NCI-H510A (cell line): ENCODE results near the gene KNOP1.
"Not testable (repeated sequence)": the region's sequence is repeated elsewhere in the genome, so short reads cannot be mapped to it uniquely, and the experiment has no call there.

Experiments
- DNase-seq: peaks from one replicate; lab custom pipeline; 2025; lab: John Stamatoyannopoulos, UW

KNOP1 gene

GRCh38 chr16:19683453-19684236, 34.4 kb downstream of the KNOP1 start:
- DNase-seq: no peak

GRCh38 chr16:19681637-19682036, 36.4 kb downstream of the KNOP1 start:
- DNase-seq: no peak

GRCh38 chr16:19680881-19681340, 37.1 kb downstream of the KNOP1 start:
- no peak for DNase-seq

- DNase-seq: not testable (repeated sequence)
Observed at GRCh38 chr16:19679281-19679680, 38.7 kb downstream of the KNOP1 start.

DNA sequence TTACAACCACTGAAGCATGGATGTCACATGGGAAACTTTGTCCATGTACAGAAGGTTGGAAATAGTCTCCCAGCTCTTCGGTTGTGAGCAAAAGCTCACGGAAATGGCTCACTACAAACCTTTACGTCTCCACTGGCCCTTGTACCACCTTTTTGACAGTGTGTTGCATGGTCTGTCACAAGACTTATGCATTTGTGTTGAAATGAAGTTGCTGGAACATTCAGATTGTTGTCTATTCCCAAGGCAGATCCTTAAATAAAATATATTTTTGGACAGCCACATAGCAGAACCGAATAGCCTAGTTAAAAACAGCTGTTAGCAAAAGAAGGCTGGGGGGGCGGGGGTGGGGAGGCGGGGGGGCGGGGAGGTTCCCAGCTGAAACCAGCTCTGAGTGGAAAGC, 39.2 kb downstream of the KNOP1 start:
- DNase-seq: no peak

DNA sequence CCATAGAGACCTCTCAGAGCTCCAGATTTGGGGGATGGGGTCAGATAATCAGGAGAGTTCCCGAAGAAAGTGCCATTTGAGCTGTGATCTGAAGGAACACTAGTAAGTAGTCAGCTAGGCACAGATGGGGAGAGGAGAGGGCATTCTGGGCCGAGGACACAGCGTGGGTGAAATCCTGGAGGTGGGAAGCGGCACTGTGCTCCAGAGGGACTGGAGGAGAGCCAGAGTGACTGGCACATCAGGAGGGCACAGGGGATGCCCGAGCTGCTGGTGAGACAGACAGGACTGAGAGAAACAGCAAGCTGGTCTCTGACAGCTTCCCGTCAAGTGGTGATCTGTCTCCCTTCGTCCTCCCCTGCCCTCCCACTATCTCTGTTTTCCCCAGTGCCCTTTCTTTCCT, 40.6 kb downstream of the KNOP1 start:
- no peak for DNase-seq

GRCh38 chr16:19674485-19674884, 43.5 kb downstream of the KNOP1 start:
- no peak for DNase-seq

- no peak for DNase-seq
Observed at GRCh38 chr16:19672378-19672777, 45.6 kb downstream of the KNOP1 start.

GRCh38 chr16:19666477-19666876, 51.5 kb downstream of the KNOP1 start:
- no peak for DNase-seq

- DNase-seq: not testable (repeated sequence)
Observed at GRCh38 chr16:19665313-19665712, 52.7 kb downstream of the KNOP1 start.

- DNase-seq: no peak
Observed at GRCh38 chr16:19664166-19664565, 53.9 kb downstream of the KNOP1 start.

GRCh38 chr16:19662351-19662750, 55.7 kb downstream of the KNOP1 start:
- no peak for DNase-seq

GRCh38 chr16:19660432-19660831, 57.6 kb downstream of the KNOP1 start:
- DNase-seq: no peak

GRCh38 chr16:19659554-19659953, 58.5 kb downstream of the KNOP1 start:
- DNase-seq: no peak

DNA sequence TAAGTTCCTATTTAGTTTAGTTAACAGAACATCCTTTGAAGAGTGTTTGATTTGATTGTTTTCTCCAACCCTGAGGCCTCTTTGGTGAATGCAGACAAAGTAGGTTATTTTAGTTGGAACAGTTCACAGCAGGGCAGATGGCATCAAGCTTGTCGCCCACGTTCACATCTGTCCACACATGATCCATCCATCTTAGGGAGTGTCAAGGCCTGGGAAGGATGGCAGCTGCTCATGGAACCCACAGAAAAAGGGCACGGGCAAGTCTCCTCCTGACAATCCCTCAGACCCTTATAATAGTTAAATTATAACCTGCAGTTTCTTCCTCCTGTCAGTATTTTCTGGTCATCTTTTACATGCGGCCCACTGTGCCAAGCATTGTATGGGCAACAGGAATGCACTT, 60.2 kb downstream of the KNOP1 start:
- no peak for DNase-seq

- no peak for DNase-seq
Observed at GRCh38 chr16:19655242-19655777, 62.7 kb downstream of the KNOP1 start.

DNA sequence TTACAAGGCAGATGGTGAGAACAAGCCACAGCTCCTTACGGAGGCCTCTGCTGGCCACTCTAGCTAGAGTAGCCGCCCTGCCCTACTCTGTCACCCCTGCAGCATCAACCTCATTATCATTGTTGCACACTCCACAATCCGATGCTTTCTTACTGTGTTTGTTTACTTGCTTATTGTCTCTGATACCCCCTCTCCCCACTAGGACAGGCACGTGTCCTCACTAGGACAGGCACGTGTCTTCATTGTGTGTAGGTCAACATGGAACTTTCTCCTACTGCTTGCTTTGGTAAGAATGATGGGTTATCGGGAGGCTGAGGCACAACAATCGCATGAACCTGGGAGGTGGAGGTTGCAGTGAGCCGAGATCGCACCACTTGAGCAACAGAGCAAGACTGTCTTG, 63.9 kb downstream of the KNOP1 start:
- no peak for DNase-seq
